GM19324 (cell line): ENCODE measurements around the gene PAPOLB.

Source experiments
- ATAC-seq: cut with Tn5 transposase; IDR thresholded peaks from one replicate; pipeline ENCODE4 v1.9.1; 2021; ENCODE audit warnings: mild to moderate bottlenecking, moderate library complexity; ENCODE audit not compliant: unreplicated experiment, low FRiP score

Gene PAPOLB

DNA sequence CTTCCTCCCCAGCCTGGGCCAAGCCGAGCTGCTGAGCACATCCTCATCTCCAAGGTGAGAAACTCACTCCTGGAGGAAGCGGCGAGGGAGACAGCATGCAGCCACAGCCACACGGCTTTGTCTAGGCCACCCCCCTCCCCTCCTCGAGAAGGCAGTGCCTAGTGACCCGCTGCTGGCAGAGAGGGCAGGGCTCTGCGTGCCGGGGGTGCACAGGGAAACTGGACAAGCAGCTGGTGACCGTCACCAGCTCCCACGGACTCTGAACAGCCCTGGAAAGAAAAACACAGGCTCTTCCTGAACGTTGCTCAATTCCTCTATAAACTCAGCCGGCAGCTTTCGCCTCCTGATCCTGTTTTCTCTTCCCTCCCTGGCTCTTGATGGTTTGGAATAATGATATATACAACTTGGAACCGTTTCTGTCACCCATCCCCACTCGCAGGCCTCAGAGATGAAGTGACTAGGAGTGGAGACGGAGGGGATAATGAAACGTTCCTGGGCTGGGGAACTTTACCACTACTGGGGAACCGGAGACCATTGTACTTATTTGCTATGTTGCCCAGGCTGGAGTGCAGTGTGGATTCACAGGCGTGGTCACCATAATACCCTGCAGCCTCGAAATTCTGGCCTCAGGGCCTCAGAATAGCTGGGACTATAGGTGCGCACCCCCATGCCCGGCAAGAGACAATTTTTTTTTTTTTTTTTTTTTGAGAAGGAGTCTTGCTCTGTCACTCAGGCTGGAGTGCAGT lies 19.3 kb downstream of the PAPOLB start:
- ATAC-seq: no peak

DNA sequence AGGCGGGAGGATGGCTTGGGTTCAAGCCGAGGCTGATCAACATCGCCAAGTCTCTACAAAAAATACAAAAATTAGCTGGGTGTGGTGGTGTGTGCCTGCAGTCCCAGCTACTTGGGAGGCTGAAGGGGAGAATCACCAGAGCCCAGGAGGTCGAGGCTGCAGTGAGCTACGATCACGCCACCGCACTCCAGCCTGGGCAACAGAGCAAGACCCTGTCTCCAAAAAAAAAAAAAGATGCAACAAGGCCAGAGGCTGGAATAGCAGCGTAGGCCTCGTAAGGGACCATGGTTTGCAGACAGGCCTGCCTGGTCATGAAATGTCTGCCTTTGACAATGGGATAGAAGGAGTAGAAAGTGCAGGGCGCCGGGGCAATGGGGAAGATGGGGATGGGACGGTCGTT lies 20.0 kb downstream of the PAPOLB start:
- ATAC-seq: no peak

GRCh38 chr7:4841007-4841784 lies 20.6 kb downstream of the PAPOLB start:
- no peak for ATAC-seq

GRCh38 chr7:4840079-4840501 lies 21.7 kb downstream of the PAPOLB start:
- no peak for ATAC-seq

DNA sequence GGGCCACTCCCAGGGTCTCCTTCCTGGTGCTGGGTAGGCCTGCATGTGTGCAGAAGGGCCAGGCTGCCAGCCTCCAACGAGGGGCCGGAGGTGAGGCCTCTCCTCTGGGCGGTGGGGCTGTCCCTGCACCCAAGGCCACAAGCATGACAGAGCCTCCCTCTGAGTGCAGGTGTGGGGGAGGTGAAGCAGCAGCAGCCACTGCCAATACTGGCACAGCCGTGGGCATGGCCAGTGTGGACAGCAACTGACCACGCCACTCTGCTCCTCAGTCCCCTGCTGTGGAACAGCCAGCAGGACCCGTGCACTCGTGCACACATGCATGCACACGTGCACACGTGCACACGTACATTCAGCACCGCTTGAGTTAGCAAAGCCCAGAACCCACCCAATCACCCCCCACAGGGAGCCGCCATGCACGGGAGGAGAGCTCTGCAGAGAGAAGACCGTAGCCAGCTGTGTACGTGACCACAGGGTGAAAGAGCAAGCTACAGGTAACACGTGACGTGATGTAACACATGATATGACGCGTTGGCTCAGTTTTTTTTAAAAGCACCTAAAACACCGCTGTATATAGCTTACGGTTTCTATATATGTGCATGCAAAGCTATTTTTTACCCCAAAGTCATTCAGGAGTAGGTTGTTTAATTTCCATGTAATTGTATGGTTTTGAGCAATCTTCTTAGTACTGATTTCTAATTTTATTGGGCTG lies 23.1 kb downstream of the PAPOLB start:
- no peak for ATAC-seq

DNA sequence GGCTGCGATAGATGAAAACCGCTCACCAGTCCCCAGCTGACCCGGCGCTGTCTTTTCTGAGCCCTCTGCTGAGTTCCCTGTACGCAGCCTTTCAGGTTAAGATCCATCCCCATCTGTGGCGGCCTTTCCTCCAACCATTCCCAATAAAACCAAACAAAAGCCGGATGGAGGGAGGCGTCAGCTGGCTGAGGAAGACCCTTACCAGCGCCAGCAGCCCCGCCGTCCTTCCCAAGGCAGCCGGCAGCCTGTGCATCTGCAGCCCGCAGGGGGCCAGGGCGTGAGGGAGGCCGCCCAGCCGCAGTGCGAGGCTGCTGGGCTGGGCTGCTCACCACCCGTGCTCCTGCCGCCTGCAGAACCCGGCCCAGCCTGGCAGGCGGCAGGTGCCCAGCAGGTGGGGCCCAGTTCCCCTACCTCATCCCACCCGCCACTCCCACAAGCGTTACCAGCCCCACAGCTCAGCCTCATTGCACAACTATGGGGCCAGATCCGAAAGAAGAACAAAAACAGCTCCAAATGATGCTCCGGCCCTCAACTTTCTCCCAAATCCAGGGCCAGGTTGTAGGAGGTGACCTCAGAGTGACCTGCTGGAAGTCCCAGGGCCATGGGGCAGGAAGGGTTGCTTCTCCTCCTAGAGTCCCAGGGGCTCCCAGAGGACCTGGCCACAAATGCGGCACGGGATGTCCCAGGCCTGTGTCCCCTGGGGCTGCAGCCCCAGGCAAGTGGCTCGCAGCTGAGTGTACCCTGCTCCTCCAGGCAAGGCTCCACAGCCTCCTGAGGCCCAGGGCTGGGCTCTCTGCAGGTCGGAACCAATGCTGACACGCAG lies 23.8 kb downstream of the PAPOLB start:
- no peak for ATAC-seq

DNA sequence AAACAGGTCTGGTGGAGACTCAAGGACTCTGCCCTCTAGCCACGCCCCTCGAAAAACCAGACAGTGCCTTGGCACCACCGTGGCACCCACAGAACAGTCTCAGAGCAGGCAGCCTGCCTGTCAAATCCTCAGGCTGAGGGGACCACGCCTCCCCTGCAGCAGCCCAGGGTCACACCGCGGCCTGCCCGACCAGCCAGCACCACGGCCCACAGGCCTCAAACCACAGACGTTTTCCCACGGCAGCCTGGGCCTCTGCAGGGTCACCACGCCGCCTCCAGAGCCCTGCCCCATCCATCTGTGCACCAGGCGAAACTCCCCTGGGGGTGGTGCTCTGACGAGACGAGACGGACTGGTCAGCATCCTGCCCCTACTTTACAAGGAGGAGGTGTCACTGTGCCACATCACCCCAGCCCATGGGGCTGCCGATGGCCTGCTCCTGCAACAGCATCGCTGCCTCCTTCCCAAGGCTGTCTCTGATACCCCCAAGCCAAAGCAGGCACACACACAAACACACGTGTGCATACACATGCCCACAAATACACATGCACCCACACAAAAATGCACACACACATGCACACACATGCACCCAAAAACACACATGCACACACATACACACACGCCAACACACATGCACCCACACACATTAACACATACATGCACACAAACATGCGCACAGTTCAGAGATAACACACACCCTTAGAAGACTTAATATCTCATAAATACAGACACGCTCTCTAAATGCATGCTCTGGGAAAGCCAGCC lies 24.6 kb downstream of the PAPOLB start:
- ATAC-seq: no peak

- no peak for ATAC-seq
These were observed 25.6 kb downstream of the PAPOLB start for GRCh38 chr7:4836206-4836661.

DNA sequence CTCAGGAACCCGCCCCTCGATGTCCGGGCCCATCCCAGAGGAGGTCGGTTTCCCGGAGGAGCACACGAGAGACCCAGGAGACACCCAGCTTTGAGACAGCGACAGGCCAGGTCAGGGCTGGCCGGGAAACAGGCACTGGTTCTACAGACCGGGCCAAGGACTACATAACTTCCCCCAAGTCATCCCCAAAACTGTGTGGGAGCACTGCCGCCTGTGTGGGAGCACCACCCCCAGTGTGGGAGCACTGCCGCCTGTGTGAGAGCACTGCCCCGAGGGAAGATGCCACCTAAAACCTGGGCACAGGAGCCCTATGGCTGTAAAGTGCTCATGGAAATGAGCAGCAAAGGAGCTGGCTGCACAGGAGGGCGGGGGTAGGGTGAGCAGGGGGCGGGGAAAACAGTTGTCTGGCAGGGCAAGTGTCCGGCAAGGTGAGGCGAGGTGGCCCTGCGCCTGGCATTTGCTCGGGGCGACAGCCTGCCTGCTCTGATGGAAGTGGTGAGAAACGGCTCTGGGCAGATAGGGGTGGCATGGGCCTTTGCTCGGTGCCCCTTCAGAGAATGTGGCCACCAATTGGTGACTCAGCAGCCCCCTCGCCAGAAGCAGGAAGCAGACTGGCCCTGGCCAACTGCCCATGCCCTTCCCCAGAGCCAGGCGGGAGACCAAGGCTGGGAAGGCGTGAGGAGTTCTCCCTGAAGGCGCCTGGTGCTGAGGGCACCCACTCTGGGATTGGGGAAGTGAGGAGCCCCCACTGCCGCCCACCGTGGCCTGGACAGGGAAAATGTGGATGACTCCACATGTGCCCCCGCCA lies 26.2 kb downstream of the PAPOLB start:
- no peak for ATAC-seq

DNA sequence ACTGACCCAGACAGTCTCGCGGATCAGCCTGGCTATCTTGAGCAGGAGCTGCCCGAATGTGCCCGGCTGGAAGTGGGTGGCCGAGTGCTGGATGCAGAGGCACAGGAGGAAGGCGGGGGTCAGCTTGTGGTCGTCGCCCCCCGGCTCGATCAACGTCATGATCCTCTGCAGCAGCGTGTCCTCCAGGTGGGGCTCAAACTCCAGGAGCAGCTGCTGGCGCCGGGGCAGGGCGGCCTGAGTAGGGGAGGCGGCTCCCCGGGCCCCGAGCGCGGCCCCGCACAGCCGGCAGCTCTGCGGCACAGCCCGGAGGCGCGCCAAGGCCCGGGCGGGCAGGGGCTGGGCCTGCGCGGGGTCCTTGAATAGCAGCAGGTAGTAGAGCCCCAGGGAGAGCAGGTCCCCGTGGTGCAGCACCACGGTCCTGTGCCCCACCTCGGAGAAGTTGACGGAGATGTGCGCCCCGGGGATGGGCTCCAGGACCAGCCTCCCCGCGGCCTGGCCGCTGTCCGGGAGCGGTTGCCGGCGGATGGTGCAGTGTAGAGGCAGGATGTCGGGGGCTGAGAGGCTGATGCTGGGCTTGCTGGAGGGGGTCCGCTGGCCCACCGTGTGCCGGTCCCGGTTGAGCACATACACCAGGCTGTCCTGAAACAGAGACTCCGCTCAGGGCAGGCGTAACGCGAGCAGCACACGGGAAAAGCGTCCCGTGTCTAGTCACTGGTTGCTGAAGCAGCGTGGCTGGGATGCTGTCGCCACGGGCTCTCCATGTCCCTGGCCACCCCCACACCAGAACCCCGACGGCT lies 27.0 kb downstream of the PAPOLB start:
- no peak for ATAC-seq

GRCh38 chr7:4833691-4834600 lies 27.9 kb downstream of the PAPOLB start:
- ATAC-seq: no peak

GRCh38 chr7:4833176-4833575 lies 28.7 kb downstream of the PAPOLB start:
- ATAC-seq: no peak

GRCh38 chr7:4832711-4833110 lies 29.1 kb downstream of the PAPOLB start:
- no peak for ATAC-seq

GRCh38 chr7:4831723-4832495 lies 29.9 kb downstream of the PAPOLB start:
- no peak for ATAC-seq

- peak; percentile 56 for ATAC-seq
These were observed 31.7 kb downstream of the PAPOLB start for GRCh38 chr7:4830176-4830575.

- ATAC-seq: no peak
These were observed 33.0 kb downstream of the PAPOLB start for GRCh38 chr7:4828720-4829383.
